Aorta (tissue), 5 donors: ENCODE results near the gene HS1BP3. TPM values are rescaled to one million over a fixed set of nuclear protein-coding genes. Genes with fewer than 3 reads are reported as not detected.

Experiments used
- ATAC-seq: fragments of 200-7000 bp; cut with Tn5 transposase; one replicate; pipeline ENCODE4 v1.9.1; 2022; ENCODE audit warnings: moderate library complexity; ENCODE audit not compliant: low FRiP score
- DNase-seq, 2 donors: peaks; one replicate each; pipeline ENCODE4 v3.0.0-alpha.2; 2020
- H3K27ac ChIP-seq, 2 donors: one replicate each; pipeline ENCODE4 v1.5.1; 2013; ENCODE audit warnings: low read length in 2 of 2, mild to moderate bottlenecking in 2 of 2, moderate library complexity in 2 of 2, control low read depth in 1 of 2, inconsistent platforms in 1 of 2, low read depth in 1 of 2
- H3K27me3 ChIP-seq, 2 donors: one replicate each; pipeline ENCODE4 v1.6.1; 2013; ENCODE audit warnings: control low read depth in 1 of 2, low read length in 1 of 2, mild to moderate bottlenecking in 1 of 2, moderate library complexity in 1 of 2; ENCODE audit not compliant: insufficient read depth in 2 of 2, control insufficient read depth in 1 of 2
- H3K36me3 ChIP-seq, 2 donors: one replicate each; pipeline ENCODE4 v1.6.1; 2013; ENCODE audit warnings: control low read depth in 1 of 2, low read length in 1 of 2, mild to moderate bottlenecking in 1 of 2; ENCODE audit not compliant: insufficient read depth in 2 of 2, control insufficient read depth in 1 of 2
- H3K4me1 ChIP-seq, 2 donors: one replicate each; pipeline ENCODE4 v1.6.1; 2013; ENCODE audit warnings: low read length in 2 of 2, control low read depth in 1 of 2, mild to moderate bottlenecking in 1 of 2, moderate library complexity in 1 of 2; ENCODE audit not compliant: insufficient read depth in 2 of 2, control insufficient read depth in 1 of 2
- H3K4me3 ChIP-seq, 2 donors: one replicate each; pipeline ENCODE4 v1.5.1; 2013; ENCODE audit warnings: low read length in 2 of 2, control low read depth in 1 of 2, mild to moderate bottlenecking in 1 of 2
- H3K9me3 ChIP-seq: one replicate; pipeline ENCODE4 v1.6.1; 2013; ENCODE audit warnings: mild to moderate bottlenecking, low read length; ENCODE audit not compliant: control insufficient read depth
- WGBS, 2 donors: extraction: QIAGEN DNeasy Blood & Tissue Kit; methylation state at CpG; one replicate each; pipeline ENCODE4 v1.1.7; 2013; 5-methylcytosine and 5-hydroxymethylcytosine counted together
- intact Hi-C, 2 donors: fragments of 100-400 bp; cut with DNase I; formaldehyde crosslinking; loops; one replicate each; pipeline versions ENCODE4 v1.14.2 to v1.15.0; 2022
- polyA plus RNA-seq, 2 donors: library from polyadenylated mRNA; stranded (reverse); fragments of 200-250 nt; gene quantifications; one replicate each; pipeline ENCODE4 v1.2.3, GENCODE V29; 2013
- total RNA-seq, 2 donors: library from RNA; stranded (reverse); fragmentation: NEBNext Ultra II Directional; extraction: Animal tissue kit (Norgen Biotek cat#: 25700); gene quantifications; one replicate each; pipeline ENCODE4 v1.2.1, GENCODE V29; 2021
- donor health status: healthy with polysubstance abuse.
- donor health status: Bipolar disorder and iron deficiency.
- donor health status: DM: no; HTN: no; CAD: no.
- donor health status: DM: no; HTN: no; CAD: no.
- donor health status: DM: yes; HTN: yes; CAD: no.

The HS1BP3 gene
- total and polyA plus RNA-seq, 4 donors = 27.5 to 42.3 (median 34.2) TPM

DNA sequence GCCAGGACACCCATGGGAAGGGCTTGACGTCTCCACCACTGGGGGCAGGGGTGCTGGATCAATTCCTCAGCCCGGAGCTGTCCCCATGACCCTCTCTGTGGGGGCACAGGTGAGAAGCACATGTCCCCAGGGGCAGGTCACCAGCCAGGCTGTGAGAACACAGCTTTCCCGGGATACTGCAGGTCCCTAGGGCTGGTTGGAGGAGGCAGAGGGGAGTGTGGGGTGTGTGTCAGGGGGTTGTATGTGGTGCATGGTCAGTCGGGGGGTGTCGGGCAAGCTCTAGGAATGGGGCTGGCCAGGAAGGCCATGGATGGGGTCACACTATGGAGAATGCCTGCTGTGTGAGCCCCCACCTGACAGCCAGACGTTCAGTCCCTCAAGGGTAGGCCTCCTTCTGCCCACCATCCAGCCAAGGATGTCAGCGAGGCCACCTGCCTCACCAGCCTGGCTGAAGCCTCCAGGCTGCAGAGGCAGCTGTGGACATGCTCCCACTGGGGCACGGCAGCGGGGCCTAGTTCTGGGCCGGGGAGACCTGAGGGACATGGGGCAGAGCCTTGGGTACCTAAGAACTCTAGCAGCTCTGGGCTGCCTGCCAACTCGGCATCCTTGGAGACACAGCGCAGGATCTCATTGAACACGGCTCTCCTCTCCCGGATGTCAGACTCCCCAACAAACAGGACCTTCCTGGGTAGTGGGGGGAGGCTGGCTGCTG, 10.3 kb downstream of the HS1BP3 start:
- H3K4me1 ChIP-seq = no peaks in the 10 kb centered on the region
- peak overlapping the region; percentile 88 to 97 for H3K27ac ChIP-seq
- intact Hi-C loops = loop anchor here (1.0 to 5.0 kb wide), 3 partner anchors 196 to 288 kb away; partner anchors contain the start of gene PUM2 (in 1 of the 2)
- WGBS, 2 donors = 41 to 44% methylated on average over 14 of the region's 14 CpGs
- no peaks in the 10 kb centered on the region for H3K27me3 ChIP-seq
- no peak overlapping the region for H3K4me3 ChIP-seq
- DNase-seq (peak in 1 of 2 donors; percentile 69), ATAC-seq (no peak)
- no peaks in the 10 kb centered on the region for H3K9me3 ChIP-seq
- H3K36me3 ChIP-seq = no peaks in the 10 kb centered on the region

DNA sequence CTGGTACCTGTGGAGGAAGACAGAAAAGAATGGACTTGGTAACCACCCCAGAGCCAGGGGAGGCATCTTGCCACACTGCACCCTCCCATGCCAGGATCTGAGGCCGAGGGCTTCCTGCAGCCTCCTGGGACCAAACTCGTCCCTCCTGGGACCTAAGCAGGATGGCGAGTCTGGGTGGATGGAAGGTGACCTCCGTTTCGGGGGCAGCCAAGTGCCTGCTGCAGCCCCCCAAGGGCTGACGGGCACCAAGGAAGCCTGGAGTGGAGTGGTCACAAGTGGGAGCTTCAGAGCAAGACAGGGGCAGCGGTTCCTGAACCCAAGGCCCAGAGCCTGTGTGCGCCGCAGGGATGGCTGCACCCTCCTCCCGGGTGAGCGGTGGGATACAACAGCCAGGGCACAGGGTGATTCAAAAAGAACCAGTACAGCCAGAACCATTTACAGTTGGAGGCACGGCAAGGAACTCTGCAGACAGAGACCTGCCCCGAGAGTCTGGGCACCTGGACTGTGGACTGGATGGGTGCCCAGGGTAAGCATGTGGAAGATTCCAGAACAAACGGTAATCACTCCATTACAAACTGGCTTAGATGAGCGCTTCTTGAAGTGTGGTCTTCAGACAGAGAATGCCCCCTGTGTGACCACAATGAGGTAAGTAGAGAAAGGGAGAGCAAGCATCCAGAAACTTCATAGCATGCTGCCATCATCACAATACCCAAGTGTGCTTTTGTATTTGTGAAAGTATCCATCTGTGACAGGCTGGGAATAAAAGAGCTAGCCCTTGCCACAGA, 12.1 kb downstream of the HS1BP3 start:
- Histone ChIP-seq H3K27ac (peak overlapping the region; percentile 48 to 62), H3K4me1 (no peaks in the 10 kb centered on the region), H3K36me3 (no peaks in the 10 kb centered on the region), H3K4me3 (no peak overlapping the region), H3K9me3 (no peaks in the 10 kb centered on the region), H3K27me3 (no peaks in the 10 kb centered on the region)
- DNase-seq (no peak), ATAC-seq (no peak)
- intact Hi-C loops = no loop called here
- 46 to 61% methylated on average over 15 of the region's 15 CpGs for WGBS, 2 donors

DNA sequence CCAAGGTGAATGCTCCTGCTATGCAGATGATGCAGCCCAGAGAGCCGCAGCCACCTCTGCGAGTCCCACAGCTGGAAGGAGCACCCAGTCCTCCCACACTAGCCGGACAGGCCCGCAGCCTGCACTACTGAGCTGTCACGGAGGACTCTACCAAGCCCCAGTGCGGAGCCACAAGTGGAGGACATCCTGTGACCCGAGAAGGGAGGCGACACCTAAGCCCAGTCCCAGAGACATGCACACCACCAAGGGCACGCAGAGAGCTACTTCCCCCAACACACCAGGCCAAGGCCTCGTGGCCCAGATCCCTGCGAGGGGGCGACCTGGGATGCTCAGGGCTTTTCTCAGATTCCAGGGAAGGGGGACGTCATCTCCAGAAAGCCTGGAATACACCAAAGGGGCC, 12.9 kb downstream of the HS1BP3 start:
- no peak for DNase-seq
- 91 to 92% methylated on average over 13 of the region's 13 CpGs for WGBS, 2 donors
- Histone ChIP-seq H3K27ac (peak overlapping the region; percentile 48 to 94), H3K9me3 (no peaks in the 10 kb centered on the region), H3K4me1 (no peaks in the 10 kb centered on the region), H3K4me3 (no peak overlapping the region), H3K27me3 (no peaks in the 10 kb centered on the region), H3K36me3 (no peaks in the 10 kb centered on the region)
- intact Hi-C loops = no loop called here
- ATAC-seq = no peak

DNA sequence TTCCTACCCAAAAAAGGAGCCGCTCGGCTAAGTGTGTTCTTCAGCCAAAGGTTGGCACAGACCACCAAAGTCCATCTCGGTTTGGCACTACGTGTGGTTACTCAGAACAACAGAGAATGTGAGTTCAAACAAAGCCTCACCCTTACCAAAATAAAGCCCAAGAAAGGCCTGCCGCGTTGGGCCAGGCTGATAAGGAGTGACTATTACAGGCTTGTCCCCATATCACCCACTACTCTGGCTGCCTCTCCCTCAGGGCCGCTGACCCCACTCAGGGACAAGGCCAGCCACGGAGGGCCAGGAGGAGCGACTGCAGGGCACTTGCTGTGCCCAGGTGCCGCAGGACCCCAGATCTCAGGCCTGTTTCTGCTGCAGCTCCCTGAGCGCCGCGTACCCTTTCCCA, 13.8 kb downstream of the HS1BP3 start:
- Histone ChIP-seq H3K27ac (peak overlapping the region; percentile 48 to 94), H3K4me3 (no peak overlapping the region), H3K27me3 (no peaks in the 10 kb centered on the region), H3K36me3 (no peaks in the 10 kb centered on the region), H3K4me1 (no peaks in the 10 kb centered on the region), H3K9me3 (no peaks in the 10 kb centered on the region)
- peak; percentile 81 for ATAC-seq
- WGBS, 2 donors = 12 to 19% methylated on average over 13 of the region's 13 CpGs
- peak; percentile 84 to 88 for DNase-seq
- intact Hi-C loops = no loop called here

DNA sequence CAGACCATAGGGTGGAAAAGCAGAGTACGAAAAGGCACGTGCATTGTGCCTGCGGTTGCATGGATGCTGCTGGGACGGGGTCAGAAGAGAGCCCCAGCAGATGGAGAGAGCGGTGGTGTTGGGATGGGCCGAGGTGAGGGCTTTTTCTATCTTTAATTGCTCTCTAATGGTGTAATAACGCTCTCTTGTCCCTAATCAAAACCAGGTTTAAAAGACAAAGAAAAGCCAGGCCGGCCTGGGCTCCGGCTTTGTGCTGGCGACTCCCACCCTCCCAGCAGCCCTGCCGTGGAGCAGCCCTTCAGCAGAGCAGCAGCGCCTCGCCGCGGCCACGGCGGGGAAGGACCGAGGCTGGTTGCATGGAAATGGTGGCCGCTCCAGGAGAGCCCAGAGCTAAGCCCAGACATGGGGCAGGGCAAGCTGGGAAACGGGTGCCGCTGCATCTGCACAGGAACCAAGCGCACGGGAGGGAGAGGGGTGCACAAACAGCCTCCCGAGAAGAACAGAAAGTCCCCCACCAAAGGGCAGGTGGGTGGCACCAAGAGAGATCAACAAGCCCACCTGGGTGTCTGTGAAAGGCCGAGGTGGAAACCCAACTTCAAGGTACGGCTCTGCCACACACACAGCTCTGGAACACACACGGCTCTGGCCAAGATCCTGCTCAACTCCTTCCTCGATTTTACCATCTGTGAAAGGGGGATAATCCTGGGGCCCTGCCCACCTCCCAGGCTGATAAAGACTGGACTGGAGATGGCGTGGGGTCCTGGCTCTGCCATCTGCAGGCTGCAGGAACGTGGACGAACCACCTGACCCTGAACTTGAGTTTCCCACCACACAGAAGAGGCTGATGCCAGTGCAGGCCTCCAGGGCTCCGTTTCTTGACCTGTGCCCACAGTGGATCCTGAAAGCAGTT, 15.0 kb downstream of the HS1BP3 start:
- DNase-seq = peak; percentile 89 to 96
- Histone ChIP-seq H3K4me1 (no peaks in the 10 kb centered on the region), H3K36me3 (no peaks in the 10 kb centered on the region), H3K4me3 (no peak overlapping the region), H3K27me3 (no peaks in the 10 kb centered on the region), H3K9me3 (no peaks in the 10 kb centered on the region), H3K27ac (peak overlapping the region; percentile 88 to 91)
- 15 to 17% methylated on average over 32 of the region's 32 CpGs for WGBS, 2 donors
- ATAC-seq = peak; percentile 91
- intact Hi-C loops = loop anchor here (2.0 kb wide), 1 partner anchor 191 kb away; no protein-coding TSS in a partner anchor

DNA sequence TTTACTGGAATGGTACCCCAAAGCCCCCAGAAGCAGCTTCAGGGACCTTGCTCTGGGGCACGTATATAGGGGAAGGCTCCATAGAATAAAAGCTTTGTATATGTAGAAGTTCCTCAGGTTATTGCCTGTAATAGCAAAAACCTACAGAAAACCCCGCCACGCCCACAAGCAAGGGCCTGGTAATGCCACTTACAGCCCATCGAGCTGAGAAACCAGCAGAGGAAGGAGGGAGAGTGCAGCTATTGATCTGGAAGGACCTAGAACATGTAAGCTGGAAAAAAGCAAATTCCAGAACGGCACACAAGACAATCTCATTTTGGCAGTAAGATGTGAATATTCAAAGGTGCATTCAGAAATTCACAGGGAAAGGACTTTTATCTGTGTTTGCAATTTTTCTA, 15.8 kb downstream of the HS1BP3 start:
- no peak for ATAC-seq
- Histone ChIP-seq H3K4me1 (no peaks in the 10 kb centered on the region), H3K27me3 (no peaks in the 10 kb centered on the region), H3K4me3 (no peak overlapping the region), H3K27ac (peak overlapping the region; percentile 71 to 92), H3K36me3 (no peaks in the 10 kb centered on the region), H3K9me3 (no peaks in the 10 kb centered on the region)
- 41 to 45% methylated on average over 5 of the region's 5 CpGs for WGBS, 2 donors
- intact Hi-C loops = loop anchor here (2.0 kb wide), 1 partner anchor 190 kb away; no protein-coding TSS in a partner anchor
- peak in 1 of 2 donors; percentile 61 for DNase-seq

DNA sequence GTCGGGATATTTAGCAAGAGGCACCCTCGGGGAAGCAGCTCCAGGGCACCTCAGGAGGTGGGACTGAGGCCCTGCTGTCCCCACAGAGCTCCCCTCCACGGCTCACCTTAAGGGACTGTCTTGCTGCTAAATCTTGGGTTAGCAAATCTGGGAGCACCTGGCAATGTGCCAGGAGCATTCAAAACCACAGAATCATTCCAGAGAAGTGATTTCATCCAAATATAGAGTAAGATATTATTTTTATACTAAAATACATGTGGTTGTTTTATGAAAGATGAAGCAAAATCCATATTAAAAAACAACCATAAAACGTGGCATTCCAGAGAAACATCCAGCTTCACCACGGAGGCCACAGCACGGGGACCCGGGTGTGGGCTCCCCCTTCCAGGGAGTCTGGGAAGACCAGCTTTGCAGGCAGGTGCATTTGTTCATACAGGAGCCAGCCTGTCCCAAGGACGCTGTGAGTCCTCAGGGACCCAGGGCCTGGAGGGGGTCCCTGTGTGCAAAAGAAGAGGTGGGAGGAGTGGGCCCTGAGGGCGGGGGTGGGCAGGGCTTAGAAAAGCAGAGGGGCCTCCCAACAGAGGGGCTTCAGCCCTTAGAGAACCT, 16.3 kb downstream of the HS1BP3 start:
- intact Hi-C loops = loop anchor here (2.0 to 5.0 kb wide), 2 partner anchors 52 to 190 kb away; no protein-coding TSS in a partner anchor
- WGBS, 2 donors = 10 to 11% methylated on average over 9 of the region's 9 CpGs

More for the DNA sequence above, 16.3 kb downstream of the HS1BP3 start:
- Histone ChIP-seq H3K27me3 (no peaks in the 10 kb centered on the region), H3K27ac (peak overlapping the region; percentile 72 to 92), H3K36me3 (no peaks in the 10 kb centered on the region), H3K4me3 (no peak overlapping the region), H3K4me1 (no peaks in the 10 kb centered on the region), H3K9me3 (no peaks in the 10 kb centered on the region)
- DNase-seq (peak; percentile 75 to 84), ATAC-seq (no peak)
